Right lobe of liver (tissue), 4 donors: ENCODE data around the gene TROAP.

Source experiments
- POLR2A ChIP-seq: fragments of 450-650 bp; IDR thresholded peaks from one replicate; pipeline ENCODE4 v1.6.1; 2017; ENCODE audit warnings: antibody characterized with exemption, mild to moderate bottlenecking
- TF ChIP-seq, protein P1 (sequence below), 4 donors: fragments of 200-600 bp in 3 of 4; fragments of 450-650 bp in 1 of 4; IDR thresholded peaks; one replicate each; pipeline versions ENCODE4 v1.5.1 to v1.8.0; 2016 to 2022; ENCODE audit warnings: antibody characterized with exemption in 4 of 4, mild to moderate bottlenecking in 2 of 4
- donor health status: DM: no; HTN: no; CAD: no.
- donor health status: DM: no; HTN: no; CAD: no.
- donor health status: DM: no; HTN: yes; CAD: no.

DNA sequence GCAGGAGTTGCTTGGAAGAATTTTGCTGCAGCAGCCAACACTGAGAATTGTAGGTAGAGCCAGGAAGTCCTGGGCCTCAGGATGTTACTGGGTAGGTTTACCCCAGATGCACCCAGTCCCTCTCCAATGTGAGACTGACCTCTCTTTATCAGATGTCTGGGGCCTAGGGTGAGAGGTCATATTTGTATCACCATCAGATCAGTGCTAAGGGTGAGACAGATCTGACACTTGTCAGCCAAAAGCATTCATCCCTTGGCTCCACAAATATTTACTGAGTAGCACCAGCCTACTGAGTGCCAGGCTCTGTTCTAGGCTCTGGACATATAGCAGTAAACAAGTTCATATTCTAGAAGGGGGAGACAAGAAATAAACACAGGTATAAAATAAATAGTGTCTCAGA, 4.3 kb downstream of the TROAP start:
- TF ChIP-seq POLR2A, result no peak
- TF ChIP-seq, protein P1, sequence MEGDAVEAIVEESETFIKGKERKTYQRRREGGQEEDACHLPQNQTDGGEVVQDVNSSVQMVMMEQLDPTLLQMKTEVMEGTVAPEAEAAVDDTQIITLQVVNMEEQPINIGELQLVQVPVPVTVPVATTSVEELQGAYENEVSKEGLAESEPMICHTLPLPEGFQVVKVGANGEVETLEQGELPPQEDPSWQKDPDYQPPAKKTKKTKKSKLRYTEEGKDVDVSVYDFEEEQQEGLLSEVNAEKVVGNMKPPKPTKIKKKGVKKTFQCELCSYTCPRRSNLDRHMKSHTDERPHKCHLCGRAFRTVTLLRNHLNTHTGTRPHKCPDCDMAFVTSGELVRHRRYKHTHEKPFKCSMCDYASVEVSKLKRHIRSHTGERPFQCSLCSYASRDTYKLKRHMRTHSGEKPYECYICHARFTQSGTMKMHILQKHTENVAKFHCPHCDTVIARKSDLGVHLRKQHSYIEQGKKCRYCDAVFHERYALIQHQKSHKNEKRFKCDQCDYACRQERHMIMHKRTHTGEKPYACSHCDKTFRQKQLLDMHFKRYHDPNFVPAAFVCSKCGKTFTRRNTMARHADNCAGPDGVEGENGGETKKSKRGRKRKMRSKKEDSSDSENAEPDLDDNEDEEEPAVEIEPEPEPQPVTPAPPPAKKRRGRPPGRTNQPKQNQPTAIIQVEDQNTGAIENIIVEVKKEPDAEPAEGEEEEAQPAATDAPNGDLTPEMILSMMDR (IDR thresholded peaks at IDR 0.05), result no peak
